SH-SY5Y (cell line): Measurements from ENCODE around the gene NAT8L.

ENCODE experiments used
- GATA2 ChIP-seq: IDR thresholded peaks from 2 replicates; pipeline ENCODE4 v1.6.1; 2011; ENCODE audit warnings: mild to moderate bottlenecking, low read depth, low read length
- GATA3 ChIP-seq: IDR thresholded peaks from 2 replicates; pipeline ENCODE4 v1.6.1; 2011; ENCODE audit warnings: low read depth, mild to moderate bottlenecking, low read length, moderate library complexity

DNA sequence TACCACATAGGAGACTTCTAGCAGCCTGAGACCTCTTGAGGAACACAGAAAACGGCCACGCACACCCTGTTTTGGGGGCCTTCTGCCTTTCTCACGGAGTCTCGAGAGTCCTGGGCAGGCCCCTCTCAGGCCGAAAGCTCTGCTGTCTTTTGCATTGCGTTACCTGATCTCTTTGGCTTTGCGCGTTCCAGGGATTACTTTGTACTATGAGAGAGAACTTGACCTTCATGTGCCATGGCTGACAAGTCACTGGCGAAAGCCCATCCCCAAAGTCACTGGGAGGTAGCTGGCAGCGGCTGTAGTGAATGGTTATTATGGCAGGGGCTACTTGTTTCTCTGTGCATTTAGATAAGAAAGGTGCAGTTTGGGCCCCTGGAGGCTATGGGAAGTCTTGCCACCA, 8.0 kb upstream of the NAT8L start:
- no peak for TF ChIP-seq GATA2
- TF ChIP-seq GATA3: no peak
